Fibroblast of skin of abdomen (primary cell): ENCODE data around the gene GPC6.

Experiments used
- DNase-seq: peaks from one replicate; pipeline ENCODE4 v3.0.0-alpha.2; 2013

Gene GPC6

DNA sequence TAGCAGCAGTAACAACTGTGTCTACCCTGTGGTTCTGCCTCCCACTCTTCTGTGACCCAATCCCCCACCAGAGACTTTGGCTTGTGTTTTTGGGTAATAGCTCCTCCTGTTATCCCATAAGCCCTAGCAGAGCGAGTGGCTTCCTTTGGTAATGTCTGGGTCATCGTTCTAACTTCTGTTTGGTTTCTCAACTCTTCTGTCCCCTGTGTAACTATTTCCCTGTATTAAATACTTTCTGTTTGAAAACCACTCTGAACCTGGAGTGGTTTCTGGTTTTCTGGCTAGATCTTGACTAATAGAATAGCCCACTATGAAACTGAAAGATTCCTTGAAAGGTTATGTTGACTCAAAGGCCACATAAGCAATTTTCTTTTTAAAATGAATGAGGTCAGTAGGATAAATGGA, 902.9 kb downstream of the GPC6 start:
- no peak for DNase-seq

DNA sequence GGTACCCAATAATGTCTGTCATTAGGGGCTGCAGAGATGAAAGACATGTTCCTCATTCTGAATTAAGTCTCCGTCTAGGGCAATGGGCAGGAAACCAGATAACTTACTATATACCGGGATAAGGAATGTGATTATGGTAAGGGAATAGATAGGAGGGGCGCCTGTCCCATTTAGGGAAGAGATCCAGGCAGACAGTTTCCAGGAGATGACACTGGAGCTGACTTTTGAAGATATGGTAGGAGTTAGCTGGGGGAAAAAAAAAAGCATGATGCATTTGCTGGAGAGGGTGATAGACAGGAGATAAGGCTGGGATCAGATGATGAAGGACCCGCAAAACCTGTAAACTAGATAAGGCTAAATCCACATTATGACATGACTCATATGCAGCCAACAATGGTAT, 912.2 kb downstream of the GPC6 start:
- DNase-seq, result no peak

DNA sequence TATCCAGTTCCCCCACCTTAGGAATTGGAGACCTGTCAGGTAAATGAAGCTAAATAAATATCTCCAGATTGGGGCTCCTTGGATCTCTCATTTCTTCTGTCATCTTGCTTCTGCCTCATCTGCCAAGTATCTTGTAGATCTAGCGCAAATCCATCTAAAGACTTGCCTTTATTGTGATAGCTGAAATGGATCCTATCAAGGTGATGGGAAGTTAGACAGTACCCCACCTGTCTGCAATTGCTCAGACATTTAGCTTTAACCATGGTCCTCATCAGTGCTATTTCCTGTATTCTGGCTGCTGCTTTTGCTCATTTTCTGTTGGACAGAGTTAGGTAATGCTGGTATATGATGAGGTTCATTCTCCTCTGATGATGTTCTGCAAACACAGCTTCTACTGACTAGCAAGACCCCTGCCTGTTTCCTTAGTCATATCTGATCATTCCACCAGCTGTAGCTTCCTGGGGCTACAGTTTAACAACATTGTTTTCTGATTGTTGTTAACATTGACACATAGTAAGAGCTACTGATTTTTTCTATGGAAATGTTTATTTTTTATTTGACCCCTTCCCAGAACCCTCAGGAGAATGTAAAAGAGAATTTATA, 912.9 kb downstream of the GPC6 start:
- peak; percentile 26 for DNase-seq

DNA sequence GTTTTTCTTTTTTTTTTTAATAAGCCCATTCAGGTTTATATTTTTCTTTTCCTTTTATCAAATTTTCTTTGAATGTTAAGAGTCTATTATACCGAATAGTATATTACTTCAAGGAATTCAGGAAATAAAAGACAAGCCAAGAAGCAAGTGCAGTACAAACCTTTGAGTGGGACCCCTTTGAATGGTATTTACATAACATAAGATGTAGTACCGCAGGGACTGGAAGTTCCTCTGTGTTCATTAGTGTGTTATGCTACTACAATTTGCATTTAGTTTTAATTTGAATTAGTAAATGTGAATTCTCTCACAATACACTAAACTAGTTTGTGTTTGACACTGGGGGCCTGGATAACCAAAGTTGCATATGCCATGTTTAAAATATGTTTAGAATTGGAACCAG, 913.4 kb downstream of the GPC6 start:
- no peak for DNase-seq

DNA sequence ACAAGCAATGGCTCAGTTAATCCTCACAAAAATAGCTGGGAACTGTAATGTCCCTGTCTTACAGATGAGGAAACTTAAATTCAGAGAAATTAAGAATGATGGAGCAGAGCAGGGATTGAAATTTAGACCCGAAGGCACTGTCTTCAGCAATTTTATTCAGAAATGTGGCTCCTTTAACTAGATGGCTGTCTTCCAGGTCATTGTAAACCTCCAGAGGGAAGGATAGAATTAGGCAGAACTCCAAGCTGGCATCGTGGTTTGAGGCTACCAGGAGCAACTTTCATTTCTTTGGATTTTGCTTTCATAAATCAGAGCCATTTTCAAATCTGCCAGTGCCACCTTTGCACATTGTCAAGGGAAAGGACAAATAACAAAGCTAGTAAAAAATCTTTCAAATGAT, 913.9 kb downstream of the GPC6 start:
- no peak for DNase-seq

DNA sequence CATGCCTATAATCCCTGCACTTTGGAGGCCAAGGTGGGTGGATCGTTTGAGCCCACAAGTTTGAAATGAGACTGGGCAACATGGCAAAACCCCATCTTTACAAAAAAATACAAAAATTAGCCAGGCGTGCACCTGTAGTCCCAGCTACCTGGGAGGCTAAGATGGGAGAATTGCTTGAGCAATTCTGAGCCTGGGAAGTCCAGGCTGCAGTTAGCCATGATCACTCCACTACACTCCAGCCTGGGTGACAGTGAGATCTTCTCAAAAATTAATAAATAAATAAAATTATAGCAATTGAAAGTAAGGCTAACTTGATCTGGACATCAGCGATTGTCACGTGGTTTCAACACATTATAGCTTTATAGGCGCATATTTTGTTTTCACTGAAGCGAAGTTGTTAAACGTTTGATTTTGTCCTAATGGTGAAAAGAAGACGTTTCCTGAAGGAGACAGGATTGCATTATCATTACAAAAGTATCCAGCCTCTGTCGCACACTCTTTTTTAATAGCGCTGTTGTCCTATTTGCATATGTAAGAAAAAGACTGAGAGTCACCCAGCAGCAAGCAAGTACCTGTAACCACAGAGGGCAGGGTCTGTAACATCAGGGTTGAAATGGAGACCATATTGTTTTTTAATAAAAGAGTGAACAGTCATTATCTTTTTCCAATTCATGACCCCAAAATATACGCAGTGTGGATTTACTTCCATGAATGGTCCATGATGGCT, 917.2 kb downstream of the GPC6 start:
- DNase-seq, result no peak

DNA sequence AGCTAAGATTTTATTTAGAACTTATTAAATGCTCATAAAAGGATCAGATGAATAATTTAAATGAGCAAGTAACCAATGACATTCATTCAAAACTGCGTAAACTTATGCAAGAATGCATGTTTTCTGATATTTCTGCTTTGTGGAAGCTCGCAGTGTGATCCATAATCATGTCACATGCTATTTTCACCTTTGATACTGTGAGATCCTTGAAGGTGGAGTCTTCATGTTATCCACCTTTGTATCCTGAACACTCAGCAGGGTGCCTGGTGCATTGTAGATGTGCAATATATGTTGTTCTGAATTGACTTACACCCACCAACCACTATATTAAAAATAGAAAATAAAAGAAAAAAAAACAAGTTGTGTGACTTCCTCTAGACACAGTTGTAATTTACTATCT, 919.4 kb downstream of the GPC6 start:
- no peak for DNase-seq

DNA sequence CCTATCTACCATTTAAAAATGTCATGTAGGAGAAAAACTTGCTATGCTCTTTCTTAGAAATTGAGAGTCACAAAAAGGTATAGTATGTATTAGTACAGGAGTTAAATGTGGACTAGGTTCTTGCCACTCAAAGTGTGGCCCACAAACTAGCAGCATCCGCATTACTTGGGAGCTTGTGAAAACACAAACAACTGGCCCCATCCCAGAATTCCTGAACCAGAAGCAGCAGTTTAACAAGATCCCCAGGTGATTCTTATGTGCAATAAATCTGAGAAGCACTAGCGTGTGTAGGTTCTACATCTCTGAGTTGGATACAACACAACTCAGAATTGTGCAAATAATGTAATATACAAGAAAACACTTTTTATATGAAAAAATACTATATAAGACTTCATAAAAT, 927.0 kb downstream of the GPC6 start:
- no peak for DNase-seq

DNA sequence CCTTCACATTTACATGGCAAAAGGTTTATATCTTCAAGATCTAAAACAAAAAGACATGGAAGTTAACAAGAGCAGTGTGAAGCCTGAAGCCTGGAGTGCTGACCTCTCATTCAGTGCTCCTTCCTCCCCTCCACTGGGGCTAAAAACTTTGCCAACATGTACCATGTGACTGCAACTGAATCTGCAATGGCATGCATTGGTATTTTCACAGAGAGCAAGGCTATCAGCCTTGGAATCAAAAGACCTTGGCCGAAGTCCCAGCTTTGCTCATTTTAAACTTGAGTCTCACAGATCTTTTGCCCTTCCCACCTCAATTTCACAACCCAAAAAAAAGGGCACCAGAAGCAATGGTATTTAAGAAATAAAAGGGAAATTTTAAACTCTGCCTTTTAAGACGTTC, 927.8 kb downstream of the GPC6 start:
- peak; percentile 24 for DNase-seq

DNA sequence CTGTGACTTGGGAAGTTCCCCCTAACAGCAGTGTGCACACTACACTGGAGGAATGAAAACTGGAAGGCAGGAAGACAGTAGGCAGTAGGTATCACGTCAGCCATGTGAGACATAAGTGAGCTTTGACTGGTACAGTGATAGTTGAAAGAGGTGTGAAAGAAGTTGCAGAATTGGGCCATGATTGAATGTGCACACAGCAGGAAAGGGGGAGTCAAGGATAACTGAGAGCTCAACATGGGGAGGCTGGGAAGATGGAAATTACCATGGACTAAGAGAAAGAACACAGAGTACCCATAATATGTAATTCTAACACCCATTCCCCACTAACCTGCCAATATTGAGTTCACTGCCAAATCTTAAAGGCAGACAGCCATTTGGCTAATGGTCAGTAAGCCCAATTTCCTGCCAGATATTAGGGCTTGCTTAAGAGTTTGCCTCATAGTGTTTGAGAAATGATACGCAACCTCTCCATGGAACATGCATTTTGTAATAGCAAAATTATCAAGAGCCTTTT, 931.2 kb downstream of the GPC6 start:
- no peak for DNase-seq

DNA sequence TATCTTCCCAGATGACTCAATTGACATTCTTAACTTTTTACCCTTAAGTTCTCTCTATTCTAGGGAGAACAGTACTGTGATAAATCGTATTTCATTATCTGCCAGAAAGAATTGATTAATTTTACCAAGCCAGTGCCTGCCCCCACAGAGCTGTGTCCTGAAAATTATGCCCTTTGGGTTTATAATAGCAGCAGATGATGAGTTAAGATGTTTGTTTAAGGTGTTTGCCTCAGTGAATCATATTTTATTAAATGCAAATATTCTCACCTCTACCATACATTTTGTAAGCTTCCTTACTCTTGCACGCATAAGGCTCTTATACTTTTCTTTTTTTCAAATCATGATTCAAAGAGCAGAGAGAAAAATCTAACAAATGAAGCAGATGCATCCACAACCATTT, 934.3 kb downstream of the GPC6 start:
- DNase-seq, result no peak

DNA sequence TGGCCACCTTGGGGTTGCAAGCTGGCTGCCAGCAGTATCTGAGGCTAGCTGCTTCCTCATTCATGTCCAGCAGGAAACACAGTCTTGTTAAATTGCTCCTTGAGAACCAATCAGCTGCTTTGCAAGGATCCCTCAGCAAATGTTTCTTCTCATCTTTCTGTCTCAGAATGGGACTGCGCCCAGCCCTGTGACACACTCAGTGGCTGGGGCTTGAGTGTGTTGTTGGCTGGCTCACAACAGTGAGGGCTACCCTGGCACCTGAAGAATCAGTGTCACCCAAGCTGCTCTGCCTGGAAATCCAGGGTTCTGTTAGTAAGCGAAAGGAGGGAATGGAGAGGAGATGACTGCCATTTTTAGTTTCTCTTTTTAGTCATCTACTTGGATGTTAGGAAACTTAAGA, 935.7 kb downstream of the GPC6 start:
- no peak for DNase-seq

DNA sequence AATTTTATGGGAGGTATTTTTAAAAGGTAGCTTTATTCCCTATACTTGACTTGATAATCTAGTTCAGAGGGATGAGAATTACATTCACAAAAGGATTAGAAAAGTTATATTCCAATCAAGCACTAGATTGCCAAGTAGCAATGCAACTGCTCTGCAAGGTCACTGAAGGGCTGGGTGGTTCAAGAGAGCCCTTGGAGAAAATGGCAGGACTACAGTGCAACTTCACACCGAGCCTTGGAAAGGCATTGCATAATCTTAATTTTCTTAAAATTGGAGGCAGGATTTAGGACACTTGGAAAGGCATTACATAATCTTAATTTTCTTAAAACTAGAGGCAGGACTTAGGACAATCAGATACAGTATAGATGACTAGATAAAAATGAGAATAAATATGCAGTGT, 936.9 kb downstream of the GPC6 start:
- DNase-seq, result no peak

DNA sequence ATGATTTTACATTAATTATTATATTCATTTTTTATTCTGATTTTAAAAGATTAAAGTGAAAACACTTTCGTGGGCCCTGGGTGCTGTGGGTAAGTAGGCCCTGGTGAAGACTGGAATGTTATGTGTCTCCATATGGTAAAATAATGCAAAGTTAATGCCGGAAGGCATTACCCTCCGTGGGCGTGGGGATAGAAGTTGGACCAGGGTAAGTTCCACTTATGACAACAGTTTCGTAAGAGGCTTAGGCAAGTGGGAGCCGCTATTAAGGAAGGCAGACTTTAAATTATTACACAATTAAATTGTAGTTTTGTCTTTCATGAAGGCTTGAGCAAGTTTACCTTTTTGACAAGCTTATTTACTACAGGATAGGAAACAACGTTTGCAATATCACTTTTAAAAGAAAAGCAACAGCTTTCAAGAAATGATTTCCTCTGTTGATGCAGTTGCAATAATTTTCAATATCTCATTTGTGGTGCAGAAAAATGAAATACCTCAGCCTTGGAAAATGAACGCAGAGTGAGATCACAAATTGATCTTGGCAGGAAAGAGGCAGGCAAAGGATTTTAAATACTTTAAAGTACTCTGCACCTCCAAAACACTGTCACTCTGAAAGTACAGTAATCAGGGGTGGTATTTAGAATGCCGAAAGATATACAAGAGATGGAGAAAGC, 942.3 kb downstream of the GPC6 start:
- peak; percentile 23 for DNase-seq

DNA sequence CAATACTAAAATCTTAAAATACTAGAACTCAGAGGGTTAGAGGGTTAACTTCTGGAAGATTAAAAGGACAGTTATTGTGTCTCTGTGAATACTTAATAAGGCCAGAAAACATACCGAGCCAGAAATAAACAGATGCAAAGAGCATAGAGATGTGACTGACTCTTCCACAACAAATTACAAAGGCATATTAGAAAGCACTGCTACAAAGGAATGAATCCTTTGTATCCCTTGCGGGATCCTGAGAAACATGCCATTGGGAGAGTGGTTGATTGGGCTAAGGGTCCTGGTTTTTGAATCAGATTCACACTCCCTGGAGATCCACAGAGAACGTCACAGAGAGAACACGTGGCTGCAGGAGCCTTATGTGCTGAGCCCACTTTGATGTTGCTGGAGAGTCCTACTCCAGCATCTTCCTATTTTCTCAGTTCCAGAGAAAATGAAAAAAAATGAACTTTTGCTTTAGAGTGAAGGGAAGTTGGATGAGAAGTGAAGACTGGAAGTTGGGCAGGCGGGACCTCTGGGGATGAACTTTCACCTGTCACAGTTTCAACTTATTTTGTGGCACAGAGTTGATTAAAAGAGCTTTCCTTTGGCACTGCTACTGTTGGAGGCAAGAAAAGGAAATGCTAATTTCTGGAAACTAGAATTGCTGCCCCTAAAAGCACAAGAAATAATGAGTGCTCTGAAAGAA, 943.0 kb downstream of the GPC6 start:
- DNase-seq, result no peak

DNA sequence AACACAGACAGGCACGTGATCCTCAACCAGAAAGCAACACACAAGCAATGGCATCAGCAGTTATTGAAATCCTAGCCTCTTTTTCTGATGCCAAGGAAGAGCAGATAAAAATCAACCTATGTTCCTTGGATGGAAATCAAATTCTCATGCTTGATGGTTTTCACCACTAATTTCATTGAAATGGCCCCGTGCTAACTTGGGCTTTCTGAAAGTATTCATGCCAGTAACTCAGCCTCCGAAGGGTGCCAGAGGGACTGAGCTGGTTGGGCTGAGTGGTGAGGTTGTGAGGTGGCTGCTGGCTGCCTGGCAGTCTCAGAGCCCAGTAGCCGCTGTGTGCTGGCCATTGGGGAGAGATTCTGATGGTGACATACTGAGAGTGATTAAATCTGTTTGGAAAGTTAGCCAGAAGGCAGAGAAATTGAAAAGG, 943.6 kb downstream of the GPC6 start:
- DNase-seq, result no peak

DNA sequence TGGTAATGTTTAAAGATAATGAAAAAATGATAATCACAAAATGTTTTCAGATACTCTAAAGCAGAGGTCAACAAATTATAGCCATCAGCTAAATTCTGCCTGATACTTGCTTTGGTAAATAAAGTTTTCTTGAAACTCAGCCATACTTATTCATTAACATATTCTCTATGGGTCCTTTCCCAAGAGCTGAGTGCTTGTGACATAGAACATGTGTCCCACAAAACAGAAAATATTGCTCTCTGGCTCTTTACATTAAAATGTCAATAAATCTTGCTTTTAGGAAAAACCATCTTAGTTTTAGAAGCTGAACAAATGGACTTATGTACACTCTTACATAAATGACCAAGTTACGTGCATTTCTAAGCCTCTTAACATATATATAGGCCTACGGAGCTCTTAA, 945.8 kb downstream of the GPC6 start:
- DNase-seq, result no peak

DNA sequence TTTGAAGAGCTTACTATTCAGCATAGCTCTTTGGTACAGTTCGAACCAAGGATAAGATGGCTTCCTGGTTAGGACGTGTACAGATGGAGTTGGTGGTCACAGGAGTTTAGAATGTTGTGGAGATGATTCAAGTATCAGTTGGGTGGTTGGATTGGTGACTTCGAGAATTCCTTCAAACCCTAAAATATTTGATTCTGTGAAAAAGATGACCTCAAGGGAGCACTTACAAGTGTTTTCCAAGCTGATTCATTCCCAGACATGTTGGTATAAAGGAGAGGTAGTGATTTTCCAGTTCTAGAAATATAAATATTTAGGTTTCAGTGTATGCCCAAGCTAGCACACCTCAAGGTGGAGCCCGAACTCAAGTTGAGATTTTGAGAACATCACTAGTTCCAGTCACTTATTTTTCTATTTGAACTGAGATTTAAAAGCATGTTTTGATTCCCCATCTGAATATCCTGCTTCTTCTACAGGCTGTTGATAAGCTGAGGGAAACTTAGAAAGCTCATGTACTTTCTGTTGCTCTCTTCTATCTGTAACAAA, 946.8 kb downstream of the GPC6 start:
- DNase-seq, result peak; percentile 78

DNA sequence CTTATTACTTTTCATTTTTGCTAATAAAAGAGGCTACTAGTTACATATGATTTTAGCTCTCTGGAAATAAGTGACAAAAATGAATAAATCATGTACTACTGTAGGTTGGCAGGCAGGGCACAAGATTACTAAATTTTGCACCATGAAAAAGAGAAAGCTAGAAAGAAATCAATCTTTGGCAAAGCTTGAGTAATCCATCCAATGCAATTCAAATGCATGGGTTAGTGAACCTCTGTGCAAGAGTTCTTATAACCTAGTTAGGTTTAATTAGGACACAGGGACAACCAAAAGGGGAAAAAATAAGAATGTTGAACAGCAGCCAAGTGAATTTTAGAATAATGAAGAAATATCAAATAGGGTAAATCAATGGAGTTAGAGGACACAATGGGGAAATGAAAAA, 947.4 kb downstream of the GPC6 start:
- no peak for DNase-seq

DNA sequence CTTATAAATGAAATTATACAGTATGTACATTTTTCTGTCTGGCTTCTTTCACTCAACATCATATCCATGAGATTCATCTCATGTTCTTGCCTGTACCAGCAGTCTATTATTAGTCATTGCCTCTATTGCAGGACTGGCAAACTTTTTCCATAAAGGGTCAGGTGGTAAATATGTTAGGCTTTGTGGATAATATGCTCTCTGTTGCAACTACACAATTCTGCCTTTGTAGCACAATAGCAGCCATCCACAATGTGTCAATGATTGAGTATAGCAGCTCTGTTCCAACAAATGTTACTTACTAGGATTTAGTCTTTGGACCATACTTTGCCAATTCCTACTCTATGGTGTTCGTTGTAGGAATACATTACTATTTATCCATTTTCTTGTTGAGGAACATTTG, 948.5 kb downstream of the GPC6 start:
- DNase-seq, result no peak

DNA sequence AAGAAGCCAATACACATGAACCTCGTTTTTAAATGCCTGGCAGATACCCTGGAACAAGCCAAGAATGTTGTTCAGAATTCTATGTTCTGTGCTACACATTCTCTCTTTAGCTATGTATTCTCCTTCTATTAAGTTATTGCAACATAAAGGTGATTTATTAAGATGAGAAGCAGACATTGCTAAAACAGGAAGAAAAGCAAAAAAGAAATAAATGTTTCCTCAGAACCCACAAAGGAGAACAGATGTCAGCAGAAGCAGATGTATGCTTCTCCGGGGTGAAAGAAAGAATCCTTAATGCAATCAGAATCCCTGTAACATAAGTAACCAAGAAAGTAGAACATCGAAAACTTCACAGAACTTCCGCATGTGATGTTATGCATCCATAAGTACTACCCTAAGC, 950.0 kb downstream of the GPC6 start:
- DNase-seq, result peak; percentile 82

DNA sequence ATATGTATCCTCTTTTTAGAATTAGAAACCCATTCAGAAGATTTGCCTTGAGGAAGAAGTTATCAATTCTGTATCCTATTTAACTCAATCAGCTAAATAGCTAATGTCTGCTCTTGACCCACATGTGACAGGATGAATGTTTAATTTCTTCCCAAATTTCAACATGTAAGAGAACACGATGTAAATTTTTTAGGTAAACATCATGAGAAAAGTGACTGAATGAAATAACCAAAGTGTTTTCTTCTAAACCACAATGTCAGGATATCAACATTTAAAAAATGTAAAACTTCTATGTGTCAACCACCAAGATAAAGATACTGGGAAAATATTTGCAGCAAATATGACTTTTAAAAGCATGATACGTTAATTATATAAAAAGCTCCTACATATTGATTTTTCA, 950.4 kb downstream of the GPC6 start:
- peak; percentile 15 for DNase-seq

DNA sequence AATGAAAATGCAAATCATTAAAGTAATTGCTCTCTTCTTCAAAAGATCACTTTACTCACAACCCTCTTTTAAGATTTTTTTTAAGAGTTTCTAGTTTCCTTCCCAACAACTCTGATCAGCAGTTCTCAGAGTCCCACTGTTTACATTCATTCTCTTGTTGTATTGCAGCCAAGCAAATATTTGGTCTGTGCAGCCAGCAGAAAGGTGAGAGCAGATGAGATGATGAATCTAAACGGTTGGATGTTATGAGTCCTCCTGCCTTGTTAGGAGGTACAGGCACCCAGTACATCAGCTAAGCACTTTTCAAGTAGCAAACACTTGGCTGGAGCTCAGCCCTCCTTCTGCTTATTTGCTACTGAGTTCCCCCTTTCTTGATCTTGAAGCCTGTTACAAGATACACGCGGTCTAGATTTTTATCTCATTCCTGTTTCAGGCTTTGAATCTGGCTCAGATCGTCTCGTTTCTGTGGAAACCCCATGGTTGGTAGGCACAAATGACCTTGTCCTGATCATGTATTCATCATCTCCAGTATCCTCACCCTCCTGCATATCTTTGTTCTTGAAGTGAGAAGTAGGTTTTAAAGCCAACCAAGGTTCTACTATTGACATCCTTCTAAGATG, 952.1 kb downstream of the GPC6 start:
- DNase-seq, result no peak
